Duodenal mucosa (tissue), 2 donors: ENCODE results near the gene KRT78.

Source experiments
- H3K27ac ChIP-seq: one replicate; pipeline ENCODE4 v1.7.0; 2013; ENCODE audit warnings: low read depth, low read length
- H3K27me3 ChIP-seq, 2 donors: one replicate each; pipeline ENCODE4 v1.7.0; 2013; ENCODE audit warnings: low read length in 2 of 2, control low read depth in 1 of 2; ENCODE audit not compliant: insufficient read depth in 2 of 2, control insufficient read depth in 1 of 2
- H3K36me3 ChIP-seq, 2 donors: one replicate each; pipeline ENCODE4 v1.7.0; 2013; ENCODE audit warnings: low read length in 2 of 2, control low read depth in 1 of 2; ENCODE audit not compliant: insufficient read depth in 2 of 2, control insufficient read depth in 1 of 2
- H3K4me1 ChIP-seq, 2 donors: one replicate each; pipeline ENCODE4 v1.7.0; 2013; ENCODE audit warnings: low read length in 2 of 2, control low read depth in 1 of 2; ENCODE audit not compliant: insufficient read depth in 2 of 2, control insufficient read depth in 1 of 2
- H3K4me3 ChIP-seq, 2 donors: one replicate each; pipeline ENCODE4 v1.7.0; 2013; ENCODE audit warnings: low read length in 2 of 2, low read depth in 1 of 2
- H3K9ac ChIP-seq, 2 donors: one replicate each; pipeline ENCODE4 v1.7.0; 2013; ENCODE audit warnings: low read length in 2 of 2, low read depth in 1 of 2
- H3K9me3 ChIP-seq, 2 donors: one replicate each; pipeline ENCODE4 v1.7.0; 2013; ENCODE audit warnings: low read length in 2 of 2, control low read depth in 1 of 2; ENCODE audit not compliant: control insufficient read depth in 1 of 2

Gene KRT78

GRCh38 chr12:52838609-52839435 is 10.0 kb downstream of the KRT78 start:
- Histone ChIP-seq H3K9ac (no peak overlapping the region), H3K4me3 (no peak overlapping the region), H3K27ac (no peak overlapping the region), H3K27me3 (peaks cover 7 to 10% of the 10 kb centered on the region in 2 donors), H3K4me1 (no peaks in the 10 kb centered on the region), H3K36me3 (no peaks in the 10 kb centered on the region), H3K9me3 (no peaks in the 10 kb centered on the region)

- Histone ChIP-seq H3K27me3 (peaks cover 7 to 10% of the 10 kb centered on the region in 2 donors), H3K9ac (no peak overlapping the region)
Observed at GRCh38 chr12:52837781-52838608, 10.8 kb downstream of the KRT78 start.

DNA sequence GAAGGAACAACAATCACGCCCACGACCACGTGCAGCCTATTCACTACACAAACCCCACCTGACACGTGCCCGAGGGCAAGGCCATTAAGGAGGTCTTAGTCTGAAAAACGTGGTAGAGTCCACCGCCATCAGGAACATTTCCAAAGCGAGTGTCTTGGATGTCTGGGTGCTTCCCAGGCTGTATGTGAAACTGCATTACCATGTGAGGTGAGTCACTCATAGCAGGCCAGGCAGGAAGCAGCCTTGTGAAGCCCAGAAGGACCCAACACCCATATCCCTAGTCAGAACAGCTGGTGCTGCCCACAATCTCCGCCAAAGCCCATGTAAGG is 11.4 kb downstream of the KRT78 start:
- peaks cover 7 to 10% of the 10 kb centered on the region in 2 donors for H3K27me3 ChIP-seq
- peaks cover 0 to 11% of the 10 kb centered on the region in 2 donors for H3K4me1 ChIP-seq
- H3K4me3 ChIP-seq: no peak overlapping the region
- no peak overlapping the region for H3K9ac ChIP-seq
- H3K27ac ChIP-seq: no peak overlapping the region
- no peaks in the 10 kb centered on the region for H3K36me3 ChIP-seq
- no peaks in the 10 kb centered on the region for H3K9me3 ChIP-seq

More at GRCh38 chr12:52837781-52838608, 10.8 kb downstream of the KRT78 start:
- H3K36me3 ChIP-seq: no peaks in the 10 kb centered on the region
- no peak overlapping the region for H3K27ac ChIP-seq
- no peak overlapping the region for H3K4me3 ChIP-seq
- H3K4me1 ChIP-seq: peaks cover 0 to 5% of the 10 kb centered on the region in 2 donors
- no peaks in the 10 kb centered on the region for H3K9me3 ChIP-seq

DNA sequence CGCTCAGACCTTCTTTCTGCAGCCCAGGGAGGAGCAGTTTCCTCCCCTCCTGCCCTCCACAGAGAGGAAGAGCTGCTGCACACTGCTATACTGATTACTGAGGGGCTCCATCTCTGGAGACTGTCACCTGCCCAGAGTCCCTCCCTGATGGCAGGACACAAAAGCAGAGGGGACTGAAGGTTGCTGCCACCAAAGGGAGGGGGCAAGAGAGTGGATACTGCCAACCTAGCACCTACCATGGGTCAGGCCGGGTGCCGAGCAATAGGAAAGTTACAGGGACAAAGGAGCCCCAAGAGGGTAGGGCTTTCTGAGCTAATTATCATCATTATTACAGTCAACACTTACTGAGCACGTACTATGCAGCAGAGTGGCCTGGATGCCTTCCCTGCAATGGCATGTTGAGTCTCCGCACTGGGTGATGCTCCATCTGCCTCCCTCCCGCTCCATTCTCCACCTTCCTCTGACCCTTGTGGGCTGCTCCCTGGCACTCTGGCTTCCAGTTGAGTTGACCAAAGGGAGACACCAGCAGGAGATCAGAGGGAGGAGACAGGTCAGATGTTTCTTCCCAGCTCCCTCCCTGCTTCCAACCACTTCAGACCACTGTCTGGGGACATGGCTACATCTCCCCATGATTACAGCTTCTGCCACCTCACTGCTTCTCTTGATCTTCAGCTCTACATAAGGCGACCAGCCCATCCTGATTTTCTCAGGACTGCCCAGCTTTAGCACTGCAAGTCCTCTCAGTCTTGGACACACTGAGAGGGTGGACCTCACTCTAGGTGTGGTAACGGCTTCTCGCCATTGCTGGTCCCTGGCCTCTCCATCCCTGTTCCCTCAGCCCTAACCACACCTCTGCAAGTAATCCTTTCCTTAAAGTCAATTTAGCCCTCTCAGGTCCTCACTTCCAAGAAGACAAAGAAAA is 12.0 kb downstream of the KRT78 start:
- Histone ChIP-seq H3K9ac (no peak overlapping the region), H3K4me1 (peaks cover 0 to 11% of the 10 kb centered on the region in 2 donors), H3K27me3 (peaks cover 7 to 10% of the 10 kb centered on the region in 2 donors), H3K27ac (no peak overlapping the region), H3K4me3 (no peak overlapping the region), H3K36me3 (no peaks in the 10 kb centered on the region), H3K9me3 (no peaks in the 10 kb centered on the region)

GRCh38 chr12:52836042-52836466 is 12.7 kb downstream of the KRT78 start:
- Histone ChIP-seq H3K9ac (no peak overlapping the region), H3K36me3 (no peaks in the 10 kb centered on the region), H3K27ac (no peak overlapping the region), H3K9me3 (no peaks in the 10 kb centered on the region), H3K4me3 (no peak overlapping the region), H3K4me1 (peaks cover 0 to 11% of the 10 kb centered on the region in 2 donors), H3K27me3 (peaks cover 7 to 10% of the 10 kb centered on the region in 2 donors)

DNA sequence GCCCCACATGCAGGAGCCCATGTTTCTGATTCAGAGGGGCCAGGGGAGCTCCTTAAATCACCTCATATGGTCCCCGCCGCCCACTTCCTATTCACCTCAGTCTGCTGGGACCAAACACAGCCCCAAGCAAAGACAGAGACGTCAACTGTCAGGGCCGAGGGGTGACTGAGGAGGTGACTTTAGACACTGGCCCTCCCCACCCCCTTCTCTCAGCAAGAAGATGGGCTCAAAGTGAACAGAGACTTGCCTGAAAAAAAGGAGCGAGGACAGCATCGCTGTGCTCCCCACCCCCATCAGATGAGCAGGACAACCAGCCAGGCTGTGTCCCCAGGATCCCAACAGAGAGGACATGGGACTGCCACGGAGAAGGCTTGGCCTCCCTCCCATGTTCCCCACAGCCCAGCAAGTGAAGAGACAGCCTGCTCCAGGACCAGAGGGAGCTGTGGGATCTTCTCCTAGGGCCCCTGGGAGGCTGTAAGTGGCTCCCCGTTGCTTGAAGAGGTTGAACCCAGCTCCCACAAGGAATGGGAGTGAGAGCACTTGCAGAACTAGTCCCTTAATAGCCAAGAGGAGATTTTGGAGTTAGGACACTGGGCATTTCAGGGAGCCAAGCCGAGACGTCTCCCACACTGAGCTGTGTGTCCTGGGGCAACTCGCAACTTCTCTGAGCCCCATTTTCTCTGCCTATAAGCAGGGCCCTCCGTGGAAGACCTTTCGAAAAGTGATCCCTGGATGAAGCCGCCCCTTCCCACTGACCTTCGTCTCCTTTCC is 13.3 kb downstream of the KRT78 start:
- Histone ChIP-seq H3K9me3 (no peaks in the 10 kb centered on the region), H3K4me3 (no peak overlapping the region), H3K27me3 (peaks cover 7 to 10% of the 10 kb centered on the region in 2 donors), H3K27ac (no peak overlapping the region), H3K4me1 (peaks cover 0 to 11% of the 10 kb centered on the region in 2 donors), H3K9ac (no peak overlapping the region), H3K36me3 (no peaks in the 10 kb centered on the region)

- H3K27ac ChIP-seq: no peak overlapping the region
- H3K4me1 ChIP-seq: peaks cover 0 to 11% of the 10 kb centered on the region in 2 donors
- H3K27me3 ChIP-seq: peaks cover 7 to 8% of the 10 kb centered on the region in 2 donors
- H3K9me3 ChIP-seq: no peaks in the 10 kb centered on the region
- no peak overlapping the region for H3K4me3 ChIP-seq
- H3K9ac ChIP-seq: no peak overlapping the region
- H3K36me3 ChIP-seq: no peaks in the 10 kb centered on the region
Observed at GRCh38 chr12:52834727-52835001, 14.1 kb downstream of the KRT78 start.

- H3K27me3 ChIP-seq: peaks cover 5 to 6% of the 10 kb centered on the region in 2 donors
- no peak within 1 kb of the TSS for H3K27ac ChIP-seq
- no peaks in the 10 kb centered on the region for H3K36me3 ChIP-seq
- H3K4me3 ChIP-seq: no peak within 1 kb of the TSS
- peaks cover 0 to 11% of the 10 kb centered on the region in 2 donors for H3K4me1 ChIP-seq
- no peak within 1 kb of the TSS for H3K9ac ChIP-seq
- no peaks in the 10 kb centered on the region for H3K9me3 ChIP-seq
Observed at GRCh38 chr12:52833922-52834726, 14.7 kb downstream of the KRT78 start, which contains the start of gene KRT79. KRT79 (minus strand) TSS chr12:52834311; CDS start chr12:52834260, 51 bp downstream.
